Caco-2 (cell line): Measurements from ENCODE around the gene MYH14. TPM values are rescaled to one million over a fixed set of nuclear protein-coding genes. Genes with fewer than 3 reads are reported as not detected.

Source experiments
- BruUV-seq: library from RNA; stranded (reverse); fragments of 400-500 nt; replicated peaks from 2 replicates; lab custom pipeline; 2021; lab: Mats Ljungman, UMichigan
- CTCF ChIA-PET: fragments of 300-600 bp; sonication (Branson Sonifier 250); formaldehyde crosslinking; loops from one replicate; lab custom pipeline; 2022; ENCODE audit warnings: antibody characterized with exemption; lab: Charles Lee
- POLR2A ChIA-PET: fragments of 300-600 bp; sonication (Branson Sonifier 250); formaldehyde crosslinking; loops from one replicate; lab custom pipeline; 2022; ENCODE audit warnings: antibody characterized with exemption; lab: Charles Lee
- DNase-seq, 2 experiments: peaks; one replicate each; pipeline versions ENCODE4 v3.0.0 to v3.0.0-alpha.2; 2020 to 2022
- H3K27me3 ChIP-seq: replicated peaks from 2 replicates; pipeline ENCODE4 v1.6.0; 2011; ENCODE audit warnings: low read length; ENCODE audit not compliant: control insufficient read depth, insufficient read depth
- H3K36me3 ChIP-seq: 2 replicates; pipeline ENCODE4 v1.5.1; 2011; ENCODE audit warnings: low read length; ENCODE audit not compliant: control insufficient read depth, insufficient read depth
- H3K4me1 ChIP-seq: fragments of 250-450 bp; sonication (Bioruptor Pico); 2 replicates; pipeline ENCODE4 v1.5.1; 2020; ENCODE audit warnings: mild to moderate bottlenecking
- H3K4me3 ChIP-seq: 2 replicates; pipeline ENCODE4 v1.5.1; 2011; ENCODE audit warnings: low read depth, mild to moderate bottlenecking, control low read depth, low read length
- H3K9me3 ChIP-seq: fragments of 250-450 bp; sonication (Bioruptor Pico); 2 replicates; pipeline ENCODE4 v1.5.1; 2020; ENCODE audit warnings: mild to moderate bottlenecking, moderate library complexity
- H3K27ac Mint-ChIP-seq: one replicate; pipeline ENCODE4 v1.8.0; 2022; ENCODE audit warnings: mixed read lengths; ENCODE audit not compliant: unreplicated experiment
- H3K27me3 Mint-ChIP-seq: one replicate; pipeline ENCODE4 v1.8.0; 2022; ENCODE audit warnings: mixed read lengths; ENCODE audit not compliant: insufficient read depth, unreplicated experiment
- H3K36me3 Mint-ChIP-seq: one replicate; pipeline ENCODE4 v1.8.0; 2022; ENCODE audit warnings: mild to moderate bottlenecking, mixed read lengths; ENCODE audit not compliant: insufficient read depth, unreplicated experiment
- H3K4me1 Mint-ChIP-seq: one replicate; pipeline ENCODE4 v1.8.0; 2022; ENCODE audit warnings: low read depth, mixed read lengths; ENCODE audit not compliant: unreplicated experiment
- H3K4me3 Mint-ChIP-seq: one replicate; pipeline ENCODE4 v1.8.0; 2022; ENCODE audit warnings: mild to moderate bottlenecking, moderate library complexity, mixed read lengths; ENCODE audit not compliant: unreplicated experiment
- H3K9me3 Mint-ChIP-seq: one replicate; pipeline ENCODE4 v1.8.0; 2022; ENCODE audit warnings: mixed read lengths; ENCODE audit not compliant: unreplicated experiment
- intact Hi-C: fragments of 100-400 bp; cut with micrococcal nuclease; formaldehyde crosslinking; loops from one replicate; pipeline ENCODE4 v1.10.0; 2022; ENCODE audit not compliant: unreplicated experiment
- total RNA-seq: library from RNA; stranded (reverse); gene quantifications from 2 replicates; pipeline ENCODE4 v1.2.3, GENCODE V29; 2022
- TF ChIP-seq, protein P1 (sequence below), 2 experiments: fragments of 200-600 bp in 1 of 2; IDR thresholded peaks; 1 replicate in 1 of 2; 2 replicates in 1 of 2; pipeline versions ENCODE4 v1.5.1 to v1.8.0; 2011 to 2022; ENCODE audit warnings: antibody characterized with exemption in 1 of 2, control low read depth in 1 of 2, inconsistent platforms in 1 of 2, low read depth in 1 of 2, low read length in 1 of 2, mild to moderate bottlenecking in 1 of 2, moderate library complexity in 1 of 2; ENCODE audit not compliant: insufficient read depth in 1 of 2, severe bottlenecking in 1 of 2, unreplicated experiment in 1 of 2

The MYH14 gene
- total RNA-seq, 1 experiment from 2014 or later = 89.8 TPM

DNA sequence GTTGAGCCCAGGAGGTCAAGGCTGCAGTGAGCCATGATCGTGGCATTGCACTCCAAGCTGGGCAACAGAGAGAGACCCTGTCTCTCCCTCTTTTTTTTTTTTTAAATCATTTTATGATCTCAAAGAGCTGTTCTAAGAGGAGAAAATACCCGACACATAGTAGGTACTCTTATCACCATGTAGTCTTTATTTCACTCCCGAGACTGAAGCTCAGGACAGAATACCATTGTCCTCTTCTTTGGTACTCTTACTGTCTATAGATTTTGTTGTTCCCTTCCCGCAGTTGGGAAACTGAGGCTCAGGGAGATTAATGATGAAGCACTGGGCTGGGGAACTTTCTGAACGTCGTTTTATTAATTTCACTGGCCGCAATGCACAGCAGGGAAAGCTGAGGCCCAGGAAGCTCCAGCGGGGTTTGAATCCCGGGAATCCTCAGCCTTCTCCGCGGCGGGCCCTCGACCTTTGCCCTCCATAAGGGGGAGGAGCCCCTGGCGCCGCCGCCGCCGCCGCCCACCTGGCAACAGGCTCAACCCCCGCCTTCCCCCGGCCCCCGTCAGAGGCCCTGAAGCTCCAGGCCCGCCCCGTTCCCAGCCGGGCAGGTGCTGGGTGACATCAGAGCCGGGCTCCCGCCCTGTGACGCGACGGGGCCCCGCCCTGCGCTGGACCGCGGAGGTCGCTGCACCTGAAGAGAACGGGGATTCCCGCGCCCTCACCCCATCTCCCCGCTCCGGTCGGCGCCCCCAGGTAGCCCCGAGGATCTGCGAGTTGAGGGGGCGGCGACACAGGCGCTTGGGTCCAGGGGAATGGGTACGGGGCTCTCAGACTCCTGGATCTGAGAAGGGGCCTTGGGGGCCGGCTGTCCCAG is 1.6 kb downstream of the MYH14 start:
- peak overlapping the region; percentile 97 for H3K27ac Mint-ChIP-seq
- intact Hi-C loops = loop anchor here (1.0 kb wide), 1 partner anchor 29 kb away; no protein-coding TSS in a partner anchor

DNA sequence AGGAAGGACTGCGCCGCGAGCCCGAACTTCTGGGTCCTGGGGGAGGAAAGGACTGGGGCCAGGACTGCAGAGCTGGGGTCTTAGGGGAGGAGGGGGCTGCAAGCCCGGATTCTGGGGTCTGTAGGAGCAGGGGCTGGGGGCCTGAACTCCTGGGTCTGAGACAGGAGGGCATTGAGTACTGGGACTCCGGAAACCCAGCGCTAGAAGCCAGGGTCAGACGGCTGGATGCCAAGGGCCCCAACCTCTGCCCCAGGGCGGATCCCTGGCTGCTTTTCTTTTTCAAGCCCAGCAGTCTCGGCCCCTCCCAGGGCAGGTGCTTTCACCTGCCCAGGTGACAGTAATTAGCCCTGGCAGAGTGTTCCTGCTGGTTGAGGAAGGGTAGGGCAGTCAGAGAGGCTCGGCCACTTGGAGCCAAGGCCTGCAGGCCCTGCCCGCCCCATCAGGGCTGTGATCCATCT is 2.3 kb downstream of the MYH14 start:
- H3K4me3 ChIP-seq = peak overlapping the region; percentile 86
- Mint-ChIP-seq H3K27me3 (no peaks in the 10 kb centered on the region), H3K4me3 (peak overlapping the region; percentile 93), H3K36me3 (peaks cover 23% of the 10 kb centered on the region), H3K27ac (peak overlapping the region; percentile 97), H3K9me3 (peaks cover 10% of the 10 kb centered on the region), H3K4me1 (peaks cover 15% of the 10 kb centered on the region)
- peak; percentile 69 to 80 for DNase-seq
- POLR2A ChIA-PET = interaction anchor here (0.6 to 1.8 kb wide), 3 partner anchors 29 to 1094 kb away, joined by 3 to 7 read pairs (median 4); no protein-coding TSS in a partner anchor
- intact Hi-C loops = loop anchor here (1.0 kb wide), 1 partner anchor 29 kb away; no protein-coding TSS in a partner anchor
- BruUV-seq = TSS peak; percentile 32
- H3K9me3 ChIP-seq = 0 out of 2 replicates have a peak, but pooled peaks cover under 1% of the 10 kb centered on the region
- TF ChIP-seq, protein P1, sequence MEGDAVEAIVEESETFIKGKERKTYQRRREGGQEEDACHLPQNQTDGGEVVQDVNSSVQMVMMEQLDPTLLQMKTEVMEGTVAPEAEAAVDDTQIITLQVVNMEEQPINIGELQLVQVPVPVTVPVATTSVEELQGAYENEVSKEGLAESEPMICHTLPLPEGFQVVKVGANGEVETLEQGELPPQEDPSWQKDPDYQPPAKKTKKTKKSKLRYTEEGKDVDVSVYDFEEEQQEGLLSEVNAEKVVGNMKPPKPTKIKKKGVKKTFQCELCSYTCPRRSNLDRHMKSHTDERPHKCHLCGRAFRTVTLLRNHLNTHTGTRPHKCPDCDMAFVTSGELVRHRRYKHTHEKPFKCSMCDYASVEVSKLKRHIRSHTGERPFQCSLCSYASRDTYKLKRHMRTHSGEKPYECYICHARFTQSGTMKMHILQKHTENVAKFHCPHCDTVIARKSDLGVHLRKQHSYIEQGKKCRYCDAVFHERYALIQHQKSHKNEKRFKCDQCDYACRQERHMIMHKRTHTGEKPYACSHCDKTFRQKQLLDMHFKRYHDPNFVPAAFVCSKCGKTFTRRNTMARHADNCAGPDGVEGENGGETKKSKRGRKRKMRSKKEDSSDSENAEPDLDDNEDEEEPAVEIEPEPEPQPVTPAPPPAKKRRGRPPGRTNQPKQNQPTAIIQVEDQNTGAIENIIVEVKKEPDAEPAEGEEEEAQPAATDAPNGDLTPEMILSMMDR (IDR thresholded peaks at IDR 0.05; ENCODE audit: insufficient read depth in 1 of 2, low read depth in 1 of 2, low read length in 1 of 2, severe bottlenecking in 1 of 2, unreplicated experiment in 1 of 2) = peak in 1 of 2 experiments; percentile 18
- H3K36me3 ChIP-seq = no peaks in the 10 kb centered on the region
- H3K4me1 ChIP-seq = peaks cover 12% of the 10 kb centered on the region
- CTCF ChIA-PET = interaction anchor here (0.6 to 1.2 kb wide), 7 partner anchors 8 to 724 kb away, joined by 3 to 5 read pairs (median 4); partner anchors contain the start of genes CLEC11A and KCNC3
- no peaks in the 10 kb centered on the region for H3K27me3 ChIP-seq

More for the DNA sequence above, 1.6 kb downstream of the MYH14 start:
- Histone ChIP-seq H3K4me3 (peak overlapping the region; percentile 86), H3K4me1 (peaks cover 12% of the 10 kb centered on the region), H3K36me3 (no peaks in the 10 kb centered on the region), H3K9me3 (no peaks in the 10 kb centered on the region), H3K27me3 (no peaks in the 10 kb centered on the region)
- H3K36me3 Mint-ChIP-seq = peaks cover 23% of the 10 kb centered on the region
- CTCF ChIA-PET = interaction anchor here (0.6 to 1.2 kb wide), 11 partner anchors 8 to 1911 kb away, joined by 3 to 5 read pairs (median 4); partner anchors contain the start of genes CLEC11A and KCNC3
- H3K4me3 Mint-ChIP-seq = peak overlapping the region; percentile 93
- peak; percentile 98 for DNase-seq
- TF ChIP-seq, protein P1 (IDR thresholded peaks at IDR 0.05; ENCODE audit: insufficient read depth in 1 of 2, low read depth in 1 of 2, low read length in 1 of 2, severe bottlenecking in 1 of 2, unreplicated experiment in 1 of 2) = no peak
- POLR2A ChIA-PET = interaction anchor here (0.6 to 1.8 kb wide), 6 partner anchors 30 to 1094 kb away, joined by 3 to 7 read pairs (median 4); partner anchors contain the start of gene KCNC3
- H3K9me3 Mint-ChIP-seq = peaks cover 5% of the 10 kb centered on the region
- peaks cover 15% of the 10 kb centered on the region for H3K4me1 Mint-ChIP-seq
- TSS peak; percentile 94 for BruUV-seq
- no peaks in the 10 kb centered on the region for H3K27me3 Mint-ChIP-seq

DNA sequence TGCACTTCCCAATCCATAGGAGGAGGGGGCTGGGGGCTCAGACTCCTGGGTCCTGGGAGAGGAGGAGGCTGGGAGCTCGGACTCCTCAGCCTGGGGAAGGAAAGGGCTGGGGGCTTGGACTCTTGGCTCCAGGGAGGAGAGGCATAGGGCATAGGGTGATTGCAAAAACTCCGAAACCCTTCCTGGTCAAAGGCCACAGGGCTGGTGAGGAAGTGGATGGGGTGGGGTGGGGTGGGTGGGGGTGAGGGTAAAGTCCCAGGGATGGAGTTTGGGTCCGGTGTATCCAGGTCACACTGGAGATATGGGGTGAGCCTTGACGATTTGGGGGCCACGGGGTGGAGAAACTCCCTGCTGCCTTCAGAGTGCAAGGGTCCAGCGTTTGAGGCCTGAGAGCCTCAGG is 2.8 kb downstream of the MYH14 start:
- peak overlapping the region; percentile 86 for H3K4me3 ChIP-seq
- H3K4me3 Mint-ChIP-seq = peak overlapping the region; percentile 93
- intact Hi-C loops = no loop called here
- ChIA-PET CTCF (no interaction called here), POLR2A (interaction anchor here (1.8 kb wide), 1 partner anchor 29 kb away, joined by 7 read pairs; no protein-coding TSS in a partner anchor)
- H3K36me3 Mint-ChIP-seq = peaks cover 26% of the 10 kb centered on the region
- peaks cover 15% of the 10 kb centered on the region for H3K4me1 Mint-ChIP-seq
- H3K36me3 ChIP-seq = peaks cover 1% of the 10 kb centered on the region; the same call in 1 of the 2 replicates
- H3K4me1 ChIP-seq = peaks cover 12% of the 10 kb centered on the region
- peak overlapping the region; percentile 97 for H3K27ac Mint-ChIP-seq
- DNase-seq = no peak
- H3K9me3 ChIP-seq = peaks cover 5% of the 10 kb centered on the region; the same call in 1 of the 2 replicates
- TF ChIP-seq, protein P1 (IDR thresholded peaks at IDR 0.05; ENCODE audit: insufficient read depth in 1 of 2, low read depth in 1 of 2, low read length in 1 of 2, severe bottlenecking in 1 of 2, unreplicated experiment in 1 of 2) = no peak
- BruUV-seq = no TSS peak
- no peaks in the 10 kb centered on the region for H3K27me3 Mint-ChIP-seq
- H3K9me3 Mint-ChIP-seq = peaks cover 10% of the 10 kb centered on the region
- no peaks in the 10 kb centered on the region for H3K27me3 ChIP-seq
